Breast epithelium (tissue), 4 donors: ENCODE measurements around the gene PTPRN2. TPM values are rescaled to one million over a fixed set of nuclear protein-coding genes. Genes with fewer than 3 reads are reported as not detected.
A peak's percentile ranks its signal among the peaks of the same experiment; 100 is the strongest.

ENCODE experiments used
- DNase-seq, 2 donors: peaks; one replicate each; pipeline ENCODE4 v3.0.0-alpha.2; 2019; ENCODE audit warnings: low spot score in 2 of 2
- H3K27ac ChIP-seq, 2 donors: fragments of 200-600 bp; sonication (generic) in 1 of 2; one replicate each; pipeline ENCODE4 v1.5.1; 2016 to 2019; ENCODE audit warnings: mild to moderate bottlenecking in 1 of 2
- H3K27me3 ChIP-seq, 2 donors: fragments of 200-600 bp; sonication (generic) in 1 of 2; one replicate each; pipeline versions ENCODE4 v1.5.1 to v1.6.0; 2017 to 2019; ENCODE audit warnings: control low read depth in 1 of 2, mild to moderate bottlenecking in 1 of 2
- H3K36me3 ChIP-seq: fragments of 200-600 bp; one replicate; pipeline ENCODE4 v1.5.1; 2019
- H3K4me1 ChIP-seq, 2 donors: fragments of 200-600 bp; sonication (generic); one replicate each; pipeline ENCODE4 v1.5.1; 2016 to 2019; ENCODE audit warnings: control low read depth in 1 of 2
- H3K4me3 ChIP-seq, 3 donors: fragments of 200-600 bp; sonication (generic); 1 replicate in 2 of 3; 2 replicates in 1 of 3; pipeline ENCODE4 v1.5.1; 2016 to 2019; ENCODE audit warnings: mild to moderate bottlenecking in 3 of 3, moderate library complexity in 2 of 3
- H3K9me3 ChIP-seq, 2 donors: fragments of 200-600 bp; sonication (generic) in 1 of 2; one replicate each; pipeline ENCODE4 v1.5.1; 2016 to 2019; ENCODE audit warnings: control low read depth in 1 of 2
- CTCF ChIP-seq, 3 donors: fragments of 450-650 bp; IDR thresholded peaks; one replicate each; pipeline ENCODE4 v1.5.1; 2016 to 2017; ENCODE audit warnings: antibody characterized with exemption in 3 of 3, mild to moderate bottlenecking in 3 of 3, moderate library complexity in 3 of 3
- POLR2A ChIP-seq: fragments of 450-650 bp; IDR thresholded peaks from one replicate; pipeline ENCODE4 v1.6.1; 2016; ENCODE audit warnings: antibody characterized with exemption, mild to moderate bottlenecking, moderate library complexity
- POLR2AphosphoS5 ChIP-seq, 3 donors: sonication (generic); formaldehyde crosslinking; IDR thresholded peaks; one replicate each; pipeline ENCODE4 v1.6.1; 2017; ENCODE audit warnings: antibody characterized with exemption in 3 of 3
- intact Hi-C: fragments of 100-400 bp; cut with DNase I; formaldehyde crosslinking; loops from one replicate; pipeline ENCODE4 v1.15.1; 2023; ENCODE audit warnings: low total_unique reads
- total RNA-seq, 3 donors: library from RNA; depleted of rRNA; stranded (reverse); fragments of >200 nt; gene quantifications; one replicate each; pipeline ENCODE4 v1.1.0, GENCODE V29; 2016

Gene PTPRN2
- total RNA-seq, 3 donors from 2014 or later: 1.6 to 2.2 (median 2.2) TPM

GRCh38 chr7:157500171-157500960 is 1087.3 kb downstream of the PTPRN2 start:
- no peaks in the 10 kb centered on the region for H3K9me3 ChIP-seq
- no peaks in the 10 kb centered on the region for H3K36me3 ChIP-seq
- H3K4me1 ChIP-seq: no peaks in the 10 kb centered on the region
- H3K27me3 ChIP-seq: peaks cover 0 to 15% of the 10 kb centered on the region in 2 donors
- H3K27ac ChIP-seq: no peak overlapping the region
- DNase-seq: no peak
- TF ChIP-seq POLR2A: no peak
- TF ChIP-seq POLR2AphosphoS5 (IDR thresholded peaks at IDR 0.05): no peak
- TF ChIP-seq CTCF (IDR thresholded peaks at IDR 0.05): no peak
- no peak overlapping the region for H3K4me3 ChIP-seq
- intact Hi-C loops: no loop called here

GRCh38 chr7:157499835-157500153 is 1087.8 kb downstream of the PTPRN2 start:
- TF ChIP-seq CTCF (IDR thresholded peaks at IDR 0.05) (no peak), POLR2A (no peak), POLR2AphosphoS5 (IDR thresholded peaks at IDR 0.05) (no peak)
- no peak for DNase-seq
- Histone ChIP-seq H3K4me1 (no peaks in the 10 kb centered on the region), H3K9me3 (no peaks in the 10 kb centered on the region), H3K27ac (no peak overlapping the region), H3K27me3 (peaks cover 0 to 15% of the 10 kb centered on the region in 2 donors), H3K36me3 (no peaks in the 10 kb centered on the region), H3K4me3 (no peak overlapping the region)
- intact Hi-C loops: no loop called here

GRCh38 chr7:157499121-157499834 is 1088.3 kb downstream of the PTPRN2 start:
- H3K27me3 ChIP-seq: peaks cover 0 to 15% of the 10 kb centered on the region in 2 donors
- peak in 1 of 2 donors; percentile 13 for DNase-seq
- no peaks in the 10 kb centered on the region for H3K4me1 ChIP-seq
- intact Hi-C loops: no loop called here
- no peak overlapping the region for H3K27ac ChIP-seq
- H3K4me3 ChIP-seq: no peak overlapping the region
- TF ChIP-seq CTCF (IDR thresholded peaks at IDR 0.05) (no peak), POLR2AphosphoS5 (IDR thresholded peaks at IDR 0.05) (no peak), POLR2A (no peak)
- H3K9me3 ChIP-seq: no peaks in the 10 kb centered on the region
- no peaks in the 10 kb centered on the region for H3K36me3 ChIP-seq

GRCh38 chr7:157498657-157499056 is 1089.0 kb downstream of the PTPRN2 start:
- TF ChIP-seq POLR2AphosphoS5 (IDR thresholded peaks at IDR 0.05): no peak
- Histone ChIP-seq H3K9me3 (no peaks in the 10 kb centered on the region), H3K27me3 (peaks cover 0 to 15% of the 10 kb centered on the region in 2 donors), H3K4me3 (no peak overlapping the region), H3K27ac (no peak overlapping the region), H3K36me3 (no peaks in the 10 kb centered on the region), H3K4me1 (no peaks in the 10 kb centered on the region)
- intact Hi-C loops: no loop called here
- DNase-seq: no peak

- H3K9me3 ChIP-seq: no peaks in the 10 kb centered on the region
- TF ChIP-seq POLR2A (no peak), POLR2AphosphoS5 (IDR thresholded peaks at IDR 0.05) (no peak), CTCF (IDR thresholded peaks at IDR 0.05) (no peak)
- DNase-seq: no peak
- peaks cover 0 to 20% of the 10 kb centered on the region in 2 donors for H3K27me3 ChIP-seq
- no peak overlapping the region for H3K27ac ChIP-seq
- intact Hi-C loops: no loop called here
- H3K4me3 ChIP-seq: no peak overlapping the region
- H3K4me1 ChIP-seq: no peaks in the 10 kb centered on the region
- no peaks in the 10 kb centered on the region for H3K36me3 ChIP-seq
Measured at GRCh38 chr7:157497744-157498651, 1089.6 kb downstream of the PTPRN2 start.
